SKM-1 treated with dmso at 0.1 percent for 144 hours (cell line): ENCODE data around the gene NBPF26.
A peak's percentile ranks its signal among the peaks of the same experiment; 100 is the strongest.
"Not testable (repeated sequence)": the region's sequence is repeated elsewhere in the genome, so short reads cannot be mapped to it uniquely, and the experiment has no call there.

Source experiments
- DNase-seq: peaks from one replicate; lab custom pipeline; 2025; ENCODE audit not compliant: unreplicated experiment; lab: John Stamatoyannopoulos, UW

The NBPF26 gene

GRCh38 chr1:120723715-120724402 lies at the start of gene NBPF26:
TSS of gene NBPF26 (plus strand) at chr1:120723945.
- DNase-seq = peak; percentile 13

- not testable (repeated sequence) for DNase-seq
Measured at GRCh38 chr1:120680106-120680819, 43.5 kb upstream of the NBPF26 start.

DNA sequence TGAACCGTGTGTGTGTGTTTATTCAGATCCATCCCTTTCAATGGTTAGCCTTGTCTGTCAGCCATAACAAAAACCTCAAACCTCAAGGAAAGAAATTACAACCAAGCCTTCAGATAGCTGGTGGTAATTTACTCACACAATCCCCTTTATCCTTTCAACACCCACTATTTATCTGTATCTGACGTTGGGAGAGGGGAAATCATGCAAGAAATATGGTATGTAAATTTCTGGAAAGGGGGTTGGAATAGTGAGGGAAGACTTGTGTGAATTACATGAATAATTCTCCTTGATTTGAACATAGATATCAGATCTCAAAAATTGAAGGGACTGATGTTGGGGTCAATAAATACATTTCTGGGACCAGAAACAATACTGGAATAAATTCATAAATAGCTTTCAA lies 42.8 kb upstream of the NBPF26 start:
- DNase-seq = not testable (repeated sequence)

GRCh38 chr1:120684397-120684796 lies 39.3 kb upstream of the NBPF26 start:
- DNase-seq = not testable (repeated sequence)

- DNase-seq = not testable (repeated sequence)
Measured at GRCh38 chr1:120685622-120686021, 38.1 kb upstream of the NBPF26 start.

- not testable (repeated sequence) for DNase-seq
Measured at GRCh38 chr1:120687250-120687649, 36.5 kb upstream of the NBPF26 start.

- not testable (repeated sequence) for DNase-seq
Measured at GRCh38 chr1:120700807-120701562, 22.8 kb upstream of the NBPF26 start.

GRCh38 chr1:120723358-120723714 lies 409 bp upstream of the NBPF26 start:
- DNase-seq = not testable (repeated sequence)

DNA sequence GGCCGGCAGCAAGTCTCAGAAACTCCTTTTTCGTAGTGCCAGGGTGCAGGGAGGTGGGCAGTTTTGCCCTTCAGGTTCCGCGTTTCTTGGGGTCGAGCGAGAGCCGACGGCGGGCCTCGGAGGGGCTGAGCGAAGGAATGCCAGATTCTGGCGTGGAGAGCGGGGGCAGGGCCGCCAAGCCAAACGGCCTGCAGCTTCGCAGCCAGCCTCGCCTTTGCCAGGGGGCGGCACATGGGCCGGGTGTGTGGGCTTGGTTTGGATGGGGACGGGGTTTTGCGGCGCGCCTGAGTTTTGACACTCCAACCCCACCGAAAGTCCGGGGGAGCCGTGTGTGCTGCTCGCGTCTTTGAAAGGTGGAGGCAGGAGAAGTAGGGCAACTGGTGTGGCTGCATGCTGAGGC lies 762 bp downstream of the NBPF26 start:
- DNase-seq = not testable (repeated sequence)

GRCh38 chr1:120728811-120729210 lies 5.1 kb downstream of the NBPF26 start:
- not testable (repeated sequence) for DNase-seq

GRCh38 chr1:120769090-120769489 lies 45.3 kb downstream of the NBPF26 start:
- DNase-seq = not testable (repeated sequence)

DNA sequence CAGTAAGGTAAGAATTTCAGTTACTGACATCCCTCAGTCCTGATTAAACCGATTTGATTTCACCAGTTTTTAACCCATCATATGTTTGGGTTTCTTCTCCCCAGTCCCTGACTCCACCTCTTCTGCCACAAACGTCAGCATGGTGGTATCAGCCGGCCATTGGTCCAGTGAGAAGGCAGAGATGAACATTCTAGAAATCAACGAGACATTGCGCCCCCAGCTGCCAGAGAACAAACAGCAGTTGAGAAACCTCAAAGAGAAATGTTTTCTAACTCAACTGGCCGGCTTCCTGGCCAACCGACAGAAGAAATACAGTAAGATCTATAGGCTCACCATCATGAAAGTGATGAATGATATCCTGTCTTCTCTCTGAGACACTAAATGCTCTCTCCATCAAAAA lies 81.7 kb downstream of the NBPF26 start:
- DNase-seq = not testable (repeated sequence)

GRCh38 chr1:120811822-120812221 lies 88.1 kb downstream of the NBPF26 start:
- not testable (repeated sequence) for DNase-seq

- not testable (repeated sequence) for DNase-seq
Measured at GRCh38 chr1:120825051-120825450, 101.3 kb downstream of the NBPF26 start.

DNA sequence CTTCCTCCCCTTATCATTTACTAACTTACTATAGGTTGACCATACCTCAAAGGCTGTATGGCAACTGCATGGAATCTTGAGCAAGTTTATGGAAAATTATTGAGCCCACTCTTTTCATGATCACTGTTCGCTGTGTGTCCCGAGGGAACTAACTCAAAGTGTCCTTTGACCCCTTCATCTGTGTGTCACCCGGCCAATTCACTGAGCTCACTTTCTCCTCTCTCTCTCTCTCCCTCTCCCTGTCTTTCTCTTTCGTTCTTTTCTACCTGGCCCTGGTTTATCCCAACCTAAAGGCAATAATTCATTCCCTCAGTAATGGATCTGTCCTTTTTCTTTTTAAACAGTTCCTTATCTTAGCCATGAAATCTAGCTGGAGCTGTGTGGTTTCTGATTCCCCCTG lies 102.9 kb downstream of the NBPF26 start:
- not testable (repeated sequence) for DNase-seq

DNA sequence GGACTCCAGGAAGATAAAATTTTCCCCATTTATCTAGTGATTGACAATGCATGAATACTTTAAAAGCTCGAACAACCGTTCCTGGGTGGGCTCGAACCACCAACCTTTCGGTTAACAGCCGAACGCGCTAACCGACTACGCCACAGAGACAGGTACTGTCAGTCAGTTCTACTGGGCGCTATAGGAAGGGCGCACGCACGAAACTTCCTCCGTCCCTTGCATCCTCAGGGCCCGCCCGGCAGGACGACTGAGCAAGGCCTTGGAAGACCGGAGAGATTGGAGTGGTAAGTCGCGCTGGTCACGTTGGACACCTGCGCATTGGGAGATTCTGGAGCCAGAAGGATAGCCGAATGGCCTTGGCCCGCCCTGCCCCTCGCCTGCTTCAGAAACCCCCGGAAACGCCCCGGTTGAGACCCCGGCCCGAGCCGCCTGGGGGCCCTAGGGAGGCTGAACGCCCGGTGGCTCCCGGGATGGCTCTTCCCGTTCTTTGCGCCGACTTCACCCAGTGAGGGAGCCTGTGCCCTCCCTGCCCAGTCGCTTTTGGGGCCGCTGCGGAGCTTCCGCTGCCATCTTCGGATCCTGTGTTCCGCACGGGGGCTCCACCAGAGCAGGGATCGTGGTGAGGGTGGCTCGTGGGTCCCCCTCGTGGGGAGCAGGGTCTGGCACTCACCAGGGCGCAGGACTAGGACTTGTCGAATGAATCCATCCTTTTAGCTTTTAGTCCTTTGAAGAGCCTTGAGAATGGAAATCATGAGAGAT lies 120.6 kb downstream of the NBPF26 start:
- DNase-seq = peak; percentile 38

DNA sequence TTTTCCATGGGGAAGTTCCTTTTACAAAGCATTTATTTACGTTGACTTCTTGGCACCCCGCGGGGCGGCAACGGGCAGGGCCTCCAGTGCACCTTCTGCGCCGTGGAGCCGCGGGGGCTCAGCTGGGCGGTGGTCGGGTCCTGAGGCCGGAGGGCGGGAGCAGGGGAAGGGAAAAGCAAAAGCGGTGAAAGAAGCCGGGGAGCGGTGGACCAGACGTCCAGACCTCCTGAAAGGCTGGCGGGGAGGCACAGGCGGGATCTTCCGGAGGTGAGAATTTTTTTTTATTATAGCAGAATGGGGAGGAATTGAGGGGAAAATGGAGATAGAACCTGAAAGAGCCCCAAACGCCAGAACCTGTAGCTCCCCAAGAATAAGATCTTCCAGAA lies 121.2 kb downstream of the NBPF26 start:
- DNase-seq = not testable (repeated sequence)

- not testable (repeated sequence) for DNase-seq
Measured at GRCh38 chr1:120849400-120850286, 125.9 kb downstream of the NBPF26 start.

DNA sequence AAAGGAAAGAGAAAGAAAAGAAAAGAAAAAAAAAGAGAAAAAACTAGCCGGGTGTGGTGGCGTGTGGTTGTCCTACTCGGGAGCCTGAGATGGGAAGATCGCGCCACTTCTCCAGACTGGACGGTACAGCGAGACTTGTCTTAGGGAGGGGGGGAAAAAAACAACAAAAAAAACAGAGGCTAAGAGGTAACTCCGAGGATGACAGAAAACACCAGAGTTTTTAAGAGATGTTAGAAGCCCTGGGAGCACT lies 126.5 kb downstream of the NBPF26 start:
- DNase-seq = peak; percentile 16
